D721Med (cell line): ENCODE measurements around the gene TERF2IP.

Experiments used
- DNase-seq: peaks from one replicate; pipeline ENCODE4 v3.0.0; 2011; ENCODE audit warnings: low spot score; ENCODE audit not compliant: insufficient read length
- FAIRE-seq: peaks from 2 replicates; lab custom pipeline; 2011; peaks lifted over from hg19 to GRCh38; lab: Jason Lieb, UNC
- TF ChIP-seq, protein P1 (sequence below): IDR thresholded peaks from 2 replicates; pipeline ENCODE4 v1.5.1; 2012; ENCODE audit warnings: mild to moderate bottlenecking, control low read depth; ENCODE audit not compliant: insufficient read depth; ENCODE audit errors: missing control alignments

Gene TERF2IP

DNA sequence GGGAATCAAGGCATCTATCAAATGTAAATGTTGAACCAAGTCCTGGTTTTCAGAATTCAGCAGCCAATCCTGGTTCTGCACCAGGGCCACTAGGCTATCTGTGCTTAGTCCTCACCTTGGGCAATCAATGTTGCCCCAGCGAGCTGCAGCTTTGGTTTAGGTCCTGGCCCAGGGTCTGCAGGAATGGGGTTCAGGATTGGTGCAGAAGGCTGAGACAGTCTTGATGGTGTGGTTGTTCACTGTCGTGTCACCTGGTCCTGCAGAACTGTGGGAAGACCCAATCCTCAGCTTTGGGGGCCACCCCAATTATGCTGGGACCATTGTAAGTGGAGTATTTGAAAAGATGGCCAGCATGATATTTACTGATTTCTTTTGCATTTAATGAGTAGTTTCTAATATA, 10.6 kb downstream of the TERF2IP start:
- FAIRE-seq, result no peak

DNA sequence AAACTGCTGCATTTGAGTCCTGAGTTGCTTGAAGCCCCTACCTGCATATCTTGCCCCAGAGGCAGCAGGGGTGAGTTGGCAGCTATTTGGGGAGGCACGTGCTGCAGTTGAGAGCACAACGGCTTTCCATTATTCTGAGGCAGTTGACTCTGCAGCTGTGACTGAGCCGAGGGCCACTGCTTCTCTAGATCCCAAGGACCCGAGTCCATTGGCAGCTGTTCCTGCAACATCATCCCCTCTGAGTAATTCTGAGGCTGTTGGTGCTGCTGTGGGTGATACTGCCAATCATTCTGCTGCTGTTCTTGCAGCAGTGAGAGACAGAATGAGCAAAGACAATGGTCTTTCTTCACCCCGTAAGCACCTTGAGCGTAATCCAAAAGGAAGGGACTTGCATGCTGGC, 12.7 kb downstream of the TERF2IP start:
- DNase-seq (no peak), FAIRE-seq (no peak)
- TF ChIP-seq, protein P1, sequence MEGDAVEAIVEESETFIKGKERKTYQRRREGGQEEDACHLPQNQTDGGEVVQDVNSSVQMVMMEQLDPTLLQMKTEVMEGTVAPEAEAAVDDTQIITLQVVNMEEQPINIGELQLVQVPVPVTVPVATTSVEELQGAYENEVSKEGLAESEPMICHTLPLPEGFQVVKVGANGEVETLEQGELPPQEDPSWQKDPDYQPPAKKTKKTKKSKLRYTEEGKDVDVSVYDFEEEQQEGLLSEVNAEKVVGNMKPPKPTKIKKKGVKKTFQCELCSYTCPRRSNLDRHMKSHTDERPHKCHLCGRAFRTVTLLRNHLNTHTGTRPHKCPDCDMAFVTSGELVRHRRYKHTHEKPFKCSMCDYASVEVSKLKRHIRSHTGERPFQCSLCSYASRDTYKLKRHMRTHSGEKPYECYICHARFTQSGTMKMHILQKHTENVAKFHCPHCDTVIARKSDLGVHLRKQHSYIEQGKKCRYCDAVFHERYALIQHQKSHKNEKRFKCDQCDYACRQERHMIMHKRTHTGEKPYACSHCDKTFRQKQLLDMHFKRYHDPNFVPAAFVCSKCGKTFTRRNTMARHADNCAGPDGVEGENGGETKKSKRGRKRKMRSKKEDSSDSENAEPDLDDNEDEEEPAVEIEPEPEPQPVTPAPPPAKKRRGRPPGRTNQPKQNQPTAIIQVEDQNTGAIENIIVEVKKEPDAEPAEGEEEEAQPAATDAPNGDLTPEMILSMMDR, result no peak

More for the DNA sequence above, 10.6 kb downstream of the TERF2IP start:
- no peak for DNase-seq
- TF ChIP-seq, protein P1, result no peak

DNA sequence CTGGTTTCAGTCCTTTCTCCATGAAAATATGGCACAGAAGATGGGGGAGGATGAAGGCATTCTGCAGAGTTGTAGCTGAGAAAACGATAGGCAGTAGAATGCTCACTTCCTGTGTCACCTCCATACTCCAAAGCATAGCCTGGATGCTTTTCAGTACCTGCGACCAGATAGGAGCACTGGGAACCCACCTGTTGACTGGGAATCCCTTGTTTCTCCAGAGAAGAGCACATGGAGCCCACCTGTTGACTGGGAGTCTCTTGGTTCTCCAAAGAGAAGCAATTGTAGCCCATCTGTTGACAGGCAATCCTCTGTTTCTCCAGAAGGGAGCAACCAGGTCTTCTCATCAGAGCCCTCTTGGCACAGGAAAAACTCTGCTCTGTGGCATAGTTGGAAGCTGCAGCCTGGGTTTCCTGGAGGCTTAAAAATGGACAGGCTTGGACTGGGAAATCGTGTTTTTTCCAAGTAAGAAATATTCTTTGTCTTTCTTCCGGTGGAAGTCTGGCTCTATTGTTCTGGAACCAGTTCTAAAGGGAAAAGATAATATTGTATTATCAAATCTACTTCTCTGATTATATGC, 13.2 kb downstream of the TERF2IP start:
- TF ChIP-seq, protein P1, result no peak
- no peak for FAIRE-seq
- no peak for DNase-seq

DNA sequence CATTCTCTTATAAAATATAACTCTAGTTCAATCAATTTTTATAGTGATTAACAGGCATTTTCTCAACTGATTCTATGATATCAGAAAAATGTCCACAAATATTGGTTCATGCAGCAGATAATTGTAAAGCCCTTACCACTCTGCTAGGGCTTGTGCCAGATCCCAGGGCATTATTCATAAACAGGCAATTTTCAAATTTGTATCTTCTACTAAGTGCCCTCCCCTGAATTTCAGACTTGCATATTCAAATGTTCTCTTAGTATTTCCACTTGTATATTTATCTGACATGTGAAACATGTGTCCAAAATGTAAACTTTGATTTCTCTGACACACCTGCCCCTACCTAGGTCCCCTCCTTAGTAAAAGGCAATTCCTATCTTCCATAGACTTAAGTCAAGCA, 19.9 kb downstream of the TERF2IP start:
- TF ChIP-seq, protein P1, result no peak
- no peak for FAIRE-seq
- DNase-seq, result no peak

DNA sequence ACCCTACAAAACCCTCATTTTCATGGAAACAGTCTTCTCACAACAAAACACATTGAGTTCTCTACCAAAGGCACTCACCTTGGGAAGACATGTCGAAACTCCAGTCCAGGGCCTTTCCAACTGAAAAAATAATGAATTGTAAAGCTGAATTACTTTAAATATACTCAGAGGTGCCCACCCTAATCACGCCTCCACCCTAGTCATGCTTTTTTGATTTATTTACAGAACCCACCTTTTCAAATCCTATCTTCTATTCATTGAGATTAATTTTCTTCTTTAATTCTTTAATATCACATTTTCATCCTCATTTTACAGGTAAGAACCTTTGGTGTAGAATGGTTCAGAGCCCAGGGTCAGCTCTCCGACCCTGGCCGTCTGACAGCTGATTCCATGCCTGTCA, 29.3 kb downstream of the TERF2IP start, which contains the start of gene CPHXL2:
Gene CPHXL2, minus strand, starts transcription at position 101 of the 400 bp plus-strand sequence. Its CDS starts 10 bp downstream, at position 91.
- no peak for FAIRE-seq
- DNase-seq, result no peak

DNA sequence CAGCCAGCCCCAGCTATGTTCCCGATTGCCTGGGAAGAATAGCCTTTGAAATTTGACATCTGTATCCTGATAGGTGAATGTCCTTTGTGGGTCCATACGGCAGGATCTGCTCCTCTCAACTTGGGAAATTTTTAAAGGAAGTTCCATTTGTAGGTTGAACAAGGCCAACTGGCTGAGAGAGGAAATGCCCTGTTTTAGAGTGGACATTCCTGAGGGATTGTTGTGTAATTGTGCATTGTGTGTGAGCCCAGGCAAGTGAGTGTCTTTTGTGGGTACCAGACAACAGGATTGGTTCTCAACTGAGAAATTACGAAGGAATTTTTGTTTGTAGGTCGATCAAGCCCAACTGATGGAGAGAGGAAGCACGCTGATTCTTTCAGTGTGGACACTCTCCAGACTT, 31.8 kb downstream of the TERF2IP start:
- TF ChIP-seq, protein P1, result no peak
- FAIRE-seq, result no peak
- no peak for DNase-seq

More for the DNA sequence above, 29.3 kb downstream of the TERF2IP start, which contains the start of gene CPHXL2:
- TF ChIP-seq, protein P1, result no peak

DNA sequence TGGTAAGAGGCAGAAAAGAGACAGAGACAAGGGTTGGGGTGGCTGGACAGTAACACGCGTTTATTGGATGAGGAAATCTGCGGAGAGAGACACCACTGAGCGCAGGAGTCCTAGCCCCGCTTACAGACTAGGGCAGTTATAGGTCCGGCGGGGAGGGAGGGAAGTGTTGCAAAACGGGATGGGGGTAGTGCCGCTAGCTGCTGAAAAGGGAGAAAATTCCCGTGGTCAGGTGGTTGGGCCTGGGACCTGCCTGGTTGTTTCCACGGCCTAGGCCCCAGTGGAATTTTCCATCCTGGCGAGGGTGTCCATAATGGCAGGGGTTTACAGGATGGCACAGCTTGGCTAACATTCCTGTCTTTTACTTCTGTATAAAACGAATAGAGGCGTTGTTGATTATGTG, 34.7 kb downstream of the TERF2IP start:
- DNase-seq (no peak), FAIRE-seq (no peak)
- TF ChIP-seq, protein P1, result no peak
